OCI-LY1 (cell line): ENCODE data around the gene RPL35.

Experiments
- H2AFZ ChIP-seq: fragments of 200-600 bp; sonication (generic), shearing (Covaris generic); 2 replicates; pipeline ENCODE4 v1.6.0; 2014; ENCODE audit warnings: antibody characterized with exemption, mild to moderate bottlenecking, low read length
- H3F3A ChIP-seq: fragments of 200-600 bp; sonication (generic), shearing (Covaris generic); 2 replicates; pipeline ENCODE4 v1.6.0; 2014; ENCODE audit warnings: mild to moderate bottlenecking, antibody characterized with exemption, low read length, moderate library complexity; ENCODE audit not compliant: insufficient read depth
- H3K27ac ChIP-seq: fragments of 200-600 bp; sonication (generic); 2 replicates; pipeline ENCODE4 v1.5.1; 2014; ENCODE audit warnings: low read length, mixed run types, mild to moderate bottlenecking, low read depth; ENCODE audit not compliant: poor library complexity, severe bottlenecking
- H3K27me3 ChIP-seq: fragments of 200-600 bp; sonication (generic); 2 replicates; pipeline ENCODE4 v1.6.0; 2014; ENCODE audit warnings: antibody characterized with exemption, mild to moderate bottlenecking, low read length, moderate library complexity; ENCODE audit not compliant: insufficient read depth
- H3K36me3 ChIP-seq: fragments of 200-600 bp; sonication (generic); 2 replicates; pipeline ENCODE4 v1.6.1; 2014; ENCODE audit warnings: mild to moderate bottlenecking, antibody characterized with exemption, low read length, moderate library complexity, mixed read lengths; ENCODE audit not compliant: insufficient read depth
- H3K4me1 ChIP-seq: fragments of 200-600 bp; sonication (generic); 2 replicates; pipeline ENCODE4 v1.5.1; 2014; ENCODE audit warnings: mild to moderate bottlenecking, low read length, moderate library complexity; ENCODE audit not compliant: insufficient read depth, severe bottlenecking
- H3K4me2 ChIP-seq: fragments of 200-600 bp; sonication (generic), shearing (Covaris generic); 2 replicates; pipeline ENCODE4 v1.6.1; 2014; ENCODE audit warnings: low read length
- H3K4me3 ChIP-seq: fragments of 200-600 bp; sonication (generic); 2 replicates; pipeline ENCODE4 v1.5.1; 2014; ENCODE audit warnings: low read length, low read depth, mild to moderate bottlenecking, mixed read lengths; ENCODE audit not compliant: poor library complexity, severe bottlenecking
- H3K79me2 ChIP-seq: fragments of 200-600 bp; shearing (Covaris generic); 2 replicates; pipeline ENCODE4 v1.6.1; 2016; ENCODE audit warnings: mixed run types, low read length, mixed read lengths; ENCODE audit not compliant: insufficient read depth
- H3K9ac ChIP-seq: fragments of 200-600 bp; sonication (generic), shearing (Covaris generic); 2 replicates; pipeline ENCODE4 v1.6.1; 2014; ENCODE audit warnings: mild to moderate bottlenecking, low read length, mixed read lengths
- H3K9me2 ChIP-seq: fragments of 200-600 bp; sonication (generic), shearing (Covaris generic); 2 replicates; pipeline ENCODE4 v1.6.1; 2014; ENCODE audit warnings: low read depth, mild to moderate bottlenecking, low read length, mixed read lengths
- H3K9me3 ChIP-seq: fragments of 200-600 bp; shearing (Covaris generic); 2 replicates; pipeline ENCODE4 v1.6.1; 2014; ENCODE audit warnings: low read length, mixed read lengths
- H4K20me1 ChIP-seq: fragments of 200-600 bp; sonication (generic), shearing (Covaris generic); 2 replicates; pipeline ENCODE4 v1.6.0; 2016; ENCODE audit warnings: mild to moderate bottlenecking, low read length; ENCODE audit not compliant: insufficient read depth
- EZH2 ChIP-seq: fragments of 200-600 bp; sonication (generic), shearing (Covaris generic); IDR thresholded peaks from 2 replicates; pipeline ENCODE4 v1.8.0; 2017; ENCODE audit warnings: borderline replicate concordance, mixed run types, mild to moderate bottlenecking, antibody characterized with exemption, low read length, moderate library complexity, mixed read lengths
- TF ChIP-seq, protein P1 (sequence below): fragments of 200-600 bp; sonication (generic), shearing (Covaris generic); IDR thresholded peaks from 2 replicates; pipeline ENCODE4 v1.5.1; 2017; ENCODE audit warnings: mild to moderate bottlenecking, antibody characterized with exemption, low read length, moderate library complexity, mixed read lengths

RPL35 gene

GRCh38 chr9:124887832-124888231, 26.1 kb upstream of the RPL35 start:
- Histone ChIP-seq H3K4me2 (no peak overlapping the region), H3K4me1 (no peaks in the 10 kb centered on the region), H4K20me1 (no peaks in the 10 kb centered on the region), H3K27me3 (no peaks in the 10 kb centered on the region), H3K27ac (no peak overlapping the region), H3F3A (no peaks in the 10 kb centered on the region), H2AFZ (no peak overlapping the region), H3K36me3 (peaks cover 63% of the 10 kb centered on the region; the same call in 1 of the 2 replicates), H3K9ac (no peak overlapping the region), H3K79me2 (no peaks in the 10 kb centered on the region), H3K9me2 (no peaks in the 10 kb centered on the region), H3K4me3 (no peak overlapping the region), H3K9me3 (no peaks in the 10 kb centered on the region)
- TF ChIP-seq, protein P1, sequence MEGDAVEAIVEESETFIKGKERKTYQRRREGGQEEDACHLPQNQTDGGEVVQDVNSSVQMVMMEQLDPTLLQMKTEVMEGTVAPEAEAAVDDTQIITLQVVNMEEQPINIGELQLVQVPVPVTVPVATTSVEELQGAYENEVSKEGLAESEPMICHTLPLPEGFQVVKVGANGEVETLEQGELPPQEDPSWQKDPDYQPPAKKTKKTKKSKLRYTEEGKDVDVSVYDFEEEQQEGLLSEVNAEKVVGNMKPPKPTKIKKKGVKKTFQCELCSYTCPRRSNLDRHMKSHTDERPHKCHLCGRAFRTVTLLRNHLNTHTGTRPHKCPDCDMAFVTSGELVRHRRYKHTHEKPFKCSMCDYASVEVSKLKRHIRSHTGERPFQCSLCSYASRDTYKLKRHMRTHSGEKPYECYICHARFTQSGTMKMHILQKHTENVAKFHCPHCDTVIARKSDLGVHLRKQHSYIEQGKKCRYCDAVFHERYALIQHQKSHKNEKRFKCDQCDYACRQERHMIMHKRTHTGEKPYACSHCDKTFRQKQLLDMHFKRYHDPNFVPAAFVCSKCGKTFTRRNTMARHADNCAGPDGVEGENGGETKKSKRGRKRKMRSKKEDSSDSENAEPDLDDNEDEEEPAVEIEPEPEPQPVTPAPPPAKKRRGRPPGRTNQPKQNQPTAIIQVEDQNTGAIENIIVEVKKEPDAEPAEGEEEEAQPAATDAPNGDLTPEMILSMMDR, result no peak
- TF ChIP-seq EZH2, result no peak

GRCh38 chr9:124886866-124887492, 25.2 kb upstream of the RPL35 start:
- H2AFZ ChIP-seq, result no peak overlapping the region
- no peaks in the 10 kb centered on the region for H3K9me3 ChIP-seq
- H3K9ac ChIP-seq, result no peak overlapping the region
- no peaks in the 10 kb centered on the region for H3K4me1 ChIP-seq
- H3K27me3 ChIP-seq, result no peaks in the 10 kb centered on the region
- H3K79me2 ChIP-seq, result no peaks in the 10 kb centered on the region
- H3K4me3 ChIP-seq, result no peak overlapping the region
- no peaks in the 10 kb centered on the region for H4K20me1 ChIP-seq
- H3K9me2 ChIP-seq, result no peaks in the 10 kb centered on the region
- TF ChIP-seq, protein P1, result no peak
- TF ChIP-seq EZH2, result no peak
- no peaks in the 10 kb centered on the region for H3F3A ChIP-seq
- H3K4me2 ChIP-seq, result no peak overlapping the region
- H3K36me3 ChIP-seq, result peaks cover 71% of the 10 kb centered on the region; the same call in 1 of the 2 replicates
- H3K27ac ChIP-seq, result no peak overlapping the region

GRCh38 chr9:124886461-124886860, 24.7 kb upstream of the RPL35 start:
- H2AFZ ChIP-seq, result no peak overlapping the region
- no peak overlapping the region for H3K27ac ChIP-seq
- H3K9me2 ChIP-seq, result no peaks in the 10 kb centered on the region
- no peaks in the 10 kb centered on the region for H4K20me1 ChIP-seq
- no peak overlapping the region for H3K4me3 ChIP-seq
- H3K27me3 ChIP-seq, result no peaks in the 10 kb centered on the region
- no peaks in the 10 kb centered on the region for H3F3A ChIP-seq
- H3K36me3 ChIP-seq, result peaks cover 71% of the 10 kb centered on the region; the same call in 1 of the 2 replicates
- no peak overlapping the region for H3K9ac ChIP-seq
- H3K9me3 ChIP-seq, result no peaks in the 10 kb centered on the region
- no peak for TF ChIP-seq EZH2
- TF ChIP-seq, protein P1, result no peak
- H3K4me1 ChIP-seq, result peaks cover under 1% of the 10 kb centered on the region
- no peak overlapping the region for H3K4me2 ChIP-seq
- no peaks in the 10 kb centered on the region for H3K79me2 ChIP-seq
